Measurements from ENCODE around the gene GNG4. TPM values are rescaled to one million over a fixed set of nuclear protein-coding genes. Genes with fewer than 3 reads are reported as not detected.

The GNG4 gene
- total RNA-seq, 1 experiment from 2014 or later, result 3.5 TPM

GRCh38 chr1:235631816-235632215 is 17.8 kb downstream of the GNG4 start:
- CTCF ChIA-PET, result interaction anchor here (1.0 kb wide), 1 partner anchor 211 kb away, joined by 3 read pairs; no protein-coding TSS in a partner anchor
- no TSS peak for BruUV-seq (replicated peaks)
- no peak for DNase-seq
- Histone ChIP-seq H3K9me3 (no peaks in the 10 kb centered on the region), H3K4me1 (no peaks in the 10 kb centered on the region), H3K27me3 (replicated peaks; ENCODE audit: control insufficient read depth, insufficient read depth, low read length) (no peaks in the 10 kb centered on the region), H3K36me3 (ENCODE audit: control insufficient read depth, insufficient read depth, low read length) (no peaks in the 10 kb centered on the region), H3K4me3 (ENCODE audit: low read depth, low read length) (no peak overlapping the region)
- Mint-ChIP-seq H3K4me3 (ENCODE audit: unreplicated experiment) (no peak overlapping the region), H3K27me3 (ENCODE audit: insufficient read depth, unreplicated experiment) (no peaks in the 10 kb centered on the region), H3K9me3 (ENCODE audit: unreplicated experiment) (no peaks in the 10 kb centered on the region), H3K4me1 (ENCODE audit: low read depth, unreplicated experiment) (peaks cover 6% of the 10 kb centered on the region), H3K27ac (ENCODE audit: unreplicated experiment) (no peak overlapping the region), H3K36me3 (ENCODE audit: insufficient read depth, unreplicated experiment) (no peaks in the 10 kb centered on the region)
- TF ChIP-seq CTCF (IDR thresholded peaks at IDR 0.05; ENCODE audit: insufficient read depth in 1 of 2, low read depth in 1 of 2, low read length in 1 of 2, severe bottlenecking in 1 of 2, unreplicated experiment in 1 of 2), result peak in 1 of 2 experiments; percentile 36
- POLR2A ChIA-PET, result no interaction called here
- intact Hi-C loops (cut with micrococcal nuclease; ENCODE audit: unreplicated experiment), result no loop called here

GRCh38 chr1:235628316-235629005 is 21.1 kb downstream of the GNG4 start:
- Mint-ChIP-seq H3K27ac (ENCODE audit: unreplicated experiment) (no peak overlapping the region), H3K4me3 (ENCODE audit: unreplicated experiment) (no peak overlapping the region), H3K9me3 (ENCODE audit: unreplicated experiment) (no peaks in the 10 kb centered on the region), H3K27me3 (ENCODE audit: insufficient read depth, unreplicated experiment) (no peaks in the 10 kb centered on the region), H3K4me1 (ENCODE audit: low read depth, unreplicated experiment) (peaks cover 10% of the 10 kb centered on the region), H3K36me3 (ENCODE audit: insufficient read depth, unreplicated experiment) (peaks cover 4% of the 10 kb centered on the region)
- Histone ChIP-seq H3K4me1 (peaks cover 2% of the 10 kb centered on the region), H3K4me3 (ENCODE audit: low read depth, low read length) (no peak overlapping the region), H3K27me3 (replicated peaks; ENCODE audit: control insufficient read depth, insufficient read depth, low read length) (no peaks in the 10 kb centered on the region), H3K9me3 (no peaks in the 10 kb centered on the region), H3K36me3 (ENCODE audit: control insufficient read depth, insufficient read depth, low read length) (no peaks in the 10 kb centered on the region)
- ChIA-PET POLR2A (no interaction called here), CTCF (no interaction called here)
- no peak for DNase-seq
- intact Hi-C loops (cut with micrococcal nuclease; ENCODE audit: unreplicated experiment), result no loop called here
- BruUV-seq (replicated peaks), result no TSS peak
- TF ChIP-seq CTCF (IDR thresholded peaks at IDR 0.05; ENCODE audit: insufficient read depth in 1 of 2, low read depth in 1 of 2, low read length in 1 of 2, severe bottlenecking in 1 of 2, unreplicated experiment in 1 of 2), result no peak

- Histone ChIP-seq H3K27me3 (replicated peaks; ENCODE audit: control insufficient read depth, insufficient read depth, low read length) (no peaks in the 10 kb centered on the region), H3K36me3 (ENCODE audit: control insufficient read depth, insufficient read depth, low read length) (no peaks in the 10 kb centered on the region), H3K4me1 (peaks cover 16% of the 10 kb centered on the region), H3K4me3 (ENCODE audit: low read depth, low read length) (no peak overlapping the region), H3K9me3 (no peaks in the 10 kb centered on the region)
- H3K36me3 Mint-ChIP-seq (ENCODE audit: insufficient read depth, unreplicated experiment), result peaks cover 12% of the 10 kb centered on the region
- H3K27ac Mint-ChIP-seq (ENCODE audit: unreplicated experiment), result no peak overlapping the region
- BruUV-seq (replicated peaks), result no TSS peak
- TF ChIP-seq CTCF (IDR thresholded peaks at IDR 0.05; ENCODE audit: insufficient read depth in 1 of 2, low read depth in 1 of 2, low read length in 1 of 2, severe bottlenecking in 1 of 2, unreplicated experiment in 1 of 2), result no peak
- H3K4me3 Mint-ChIP-seq (ENCODE audit: unreplicated experiment), result no peak overlapping the region
- no peaks in the 10 kb centered on the region for H3K9me3 Mint-ChIP-seq (ENCODE audit: unreplicated experiment)
- H3K4me1 Mint-ChIP-seq (ENCODE audit: low read depth, unreplicated experiment), result peaks cover 12% of the 10 kb centered on the region
- no peak for DNase-seq
- ChIA-PET POLR2A (no interaction called here), CTCF (no interaction called here)
- H3K27me3 Mint-ChIP-seq (ENCODE audit: insufficient read depth, unreplicated experiment), result no peaks in the 10 kb centered on the region
- intact Hi-C loops (cut with micrococcal nuclease; ENCODE audit: unreplicated experiment), result no loop called here
Measured at GRCh38 chr1:235625831-235626230, 23.8 kb downstream of the GNG4 start.
